ENCODE results near the gene CERK.

CERK gene

DNA sequence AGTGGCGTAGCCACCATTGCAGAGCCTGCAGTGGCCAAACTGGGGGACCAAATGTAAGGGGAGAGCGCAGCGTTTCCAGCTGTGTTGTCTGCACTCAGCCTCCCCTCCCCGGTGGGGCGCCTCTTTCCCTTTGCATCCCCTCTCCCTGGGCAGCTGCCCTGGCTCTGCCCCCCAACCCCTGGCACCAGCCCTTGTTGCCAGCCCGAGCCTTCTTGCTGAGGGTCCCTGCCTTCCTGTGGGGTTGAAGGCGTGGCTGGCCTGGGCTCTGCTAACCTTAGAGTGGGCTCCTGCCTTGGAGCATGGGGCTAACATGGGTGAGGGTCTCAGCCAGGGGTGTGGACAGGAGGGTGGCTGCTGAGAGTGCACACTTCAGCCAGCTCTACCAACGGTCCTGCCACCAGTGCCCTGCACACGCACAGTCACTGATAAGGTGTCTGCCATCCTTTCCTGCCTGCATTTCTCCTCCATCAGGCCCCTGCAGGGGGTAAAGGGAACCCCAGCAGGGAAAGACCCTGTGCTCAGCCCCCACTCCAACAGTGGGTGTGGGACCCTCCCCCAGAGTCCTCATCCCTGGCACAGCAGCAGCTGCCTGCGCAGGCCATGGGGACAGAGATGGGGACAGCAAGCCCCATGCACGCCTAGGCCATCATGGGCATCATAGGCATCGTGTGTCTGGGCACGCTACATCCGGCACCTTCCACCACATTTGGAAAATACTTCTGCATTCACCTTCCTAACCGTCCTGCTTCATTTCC, 43.5 kb downstream of the CERK start:
- H3K9me3 ChIP-seq (replicated peaks; ENCODE audit: insufficient read depth, low read length): no peaks in the 10 kb centered on the region
- TF ChIP-seq EZH2 (optimal IDR thresholded peaks at IDR 0.05; ENCODE audit: low read depth, low read length): no peak
- no peak for TF ChIP-seq EZH2phosphoT487 (IDR thresholded peaks at IDR 0.05; ENCODE audit: low read length)
- TF ChIP-seq CTCF (IDR thresholded peaks at IDR 0.05; ENCODE audit: low read length): no peak

GRCh38 chr22:46693634-46694415, 44.2 kb downstream of the CERK start:
- Histone ChIP-seq H3K4me2 (ENCODE audit: low read depth, low read length) (no peak overlapping the region), H2AFZ (ENCODE audit: low read length) (no peak overlapping the region), H3K4me1 (ENCODE audit: low read length) (no peaks in the 10 kb centered on the region), H4K20me1 (ENCODE audit: insufficient read depth, low read length) (no peaks in the 10 kb centered on the region), H3K79me2 (ENCODE audit: low read length) (0 out of 2 replicates have a peak, but pooled peaks cover 2% of the 10 kb centered on the region), H3K4me3 (ENCODE audit: low read length) (no peak overlapping the region), H3K9ac (ENCODE audit: low read length) (no peak overlapping the region), H3K9me3 (replicated peaks; ENCODE audit: insufficient read depth, low read length) (no peaks in the 10 kb centered on the region), H3K9me2 (replicated peaks; ENCODE audit: insufficient read depth, low read length) (no peaks in the 10 kb centered on the region), H3K36me3 (replicated peaks; ENCODE audit: insufficient read depth, low read length) (peaks cover 9% of the 10 kb centered on the region; the same call in 1 of the 2 replicates), H3K27me3 (replicated peaks; ENCODE audit: insufficient read depth, low read length) (no peaks in the 10 kb centered on the region), H3K27ac (ENCODE audit: low read length) (no peak overlapping the region), H3F3A (ENCODE audit: insufficient read depth, low read length) (no peaks in the 10 kb centered on the region)
- DNase-seq: no peak
- TF ChIP-seq EZH2 (optimal IDR thresholded peaks at IDR 0.05; ENCODE audit: low read depth, low read length) (no peak), CTCF (IDR thresholded peaks at IDR 0.05; ENCODE audit: low read length) (no peak), EZH2phosphoT487 (IDR thresholded peaks at IDR 0.05; ENCODE audit: low read length) (no peak)

More for the DNA sequence above, 43.5 kb downstream of the CERK start:
- H2AFZ ChIP-seq (ENCODE audit: low read length): no peak overlapping the region
- H3K79me2 ChIP-seq (ENCODE audit: low read length): 0 out of 2 replicates have a peak, but pooled peaks cover 2% of the 10 kb centered on the region
- no peak for DNase-seq
- no peak overlapping the region for H3K4me2 ChIP-seq (ENCODE audit: low read depth, low read length)
- no peaks in the 10 kb centered on the region for H3F3A ChIP-seq (ENCODE audit: insufficient read depth, low read length)
- H3K27ac ChIP-seq (ENCODE audit: low read length): no peak overlapping the region
- no peaks in the 10 kb centered on the region for H4K20me1 ChIP-seq (ENCODE audit: insufficient read depth, low read length)
- no peak overlapping the region for H3K4me3 ChIP-seq (ENCODE audit: low read length)
- H3K9ac ChIP-seq (ENCODE audit: low read length): no peak overlapping the region
- H3K4me1 ChIP-seq (ENCODE audit: low read length): no peaks in the 10 kb centered on the region
- no peaks in the 10 kb centered on the region for H3K9me2 ChIP-seq (replicated peaks; ENCODE audit: insufficient read depth, low read length)
- H3K27me3 ChIP-seq (replicated peaks; ENCODE audit: insufficient read depth, low read length): no peaks in the 10 kb centered on the region
- H3K36me3 ChIP-seq (replicated peaks; ENCODE audit: insufficient read depth, low read length): peaks cover 13% of the 10 kb centered on the region; the same call in 1 of the 2 replicates

DNA sequence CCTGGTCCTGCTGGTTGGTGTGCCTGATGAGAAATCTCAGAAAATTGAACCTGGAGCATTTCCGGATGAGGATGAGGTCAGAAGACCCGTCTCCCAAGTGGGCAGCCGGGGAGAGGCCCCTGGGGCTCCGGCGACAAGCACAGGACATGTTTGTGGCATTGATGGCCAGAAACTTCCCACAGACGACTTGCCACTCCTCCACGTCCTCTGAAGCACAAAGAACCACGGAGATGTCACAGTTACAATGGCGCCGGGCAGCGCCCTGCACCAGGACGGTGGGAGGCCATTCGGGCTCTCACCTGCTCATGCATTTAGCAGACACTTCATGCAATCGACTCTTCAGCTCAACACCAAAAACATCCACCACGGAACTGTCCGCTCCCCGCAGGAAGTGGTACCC, 46.5 kb downstream of the CERK start:
- H3K27me3 ChIP-seq (replicated peaks; ENCODE audit: insufficient read depth, low read length): no peaks in the 10 kb centered on the region
- no peak for DNase-seq
- no peaks in the 10 kb centered on the region for H3K9me2 ChIP-seq (replicated peaks; ENCODE audit: insufficient read depth, low read length)
- H3K4me2 ChIP-seq (ENCODE audit: low read depth, low read length): no peak overlapping the region
- no peak overlapping the region for H3K27ac ChIP-seq (ENCODE audit: low read length)
- no peak overlapping the region for H3K9ac ChIP-seq (ENCODE audit: low read length)
- H3K9me3 ChIP-seq (replicated peaks; ENCODE audit: insufficient read depth, low read length): no peaks in the 10 kb centered on the region
- H3K79me2 ChIP-seq (ENCODE audit: low read length): no peaks in the 10 kb centered on the region
- H3F3A ChIP-seq (ENCODE audit: insufficient read depth, low read length): no peaks in the 10 kb centered on the region
- peaks cover 15% of the 10 kb centered on the region; the same call in 1 of the 2 replicates for H3K36me3 ChIP-seq (replicated peaks; ENCODE audit: insufficient read depth, low read length)
- no peak overlapping the region for H3K4me3 ChIP-seq (ENCODE audit: low read length)
- no peak overlapping the region for H2AFZ ChIP-seq (ENCODE audit: low read length)
- H3K4me1 ChIP-seq (ENCODE audit: low read length): no peaks in the 10 kb centered on the region
- H4K20me1 ChIP-seq (ENCODE audit: insufficient read depth, low read length): no peaks in the 10 kb centered on the region
- TF ChIP-seq EZH2phosphoT487 (IDR thresholded peaks at IDR 0.05; ENCODE audit: low read length): no peak
- no peak for TF ChIP-seq EZH2 (optimal IDR thresholded peaks at IDR 0.05; ENCODE audit: low read depth, low read length)
- TF ChIP-seq CTCF (IDR thresholded peaks at IDR 0.05; ENCODE audit: low read length): no peak
